HG02763 (cell line): ENCODE results near the gene KRTAP9-6.
"Not testable (repeated sequence)": the region's sequence is repeated elsewhere in the genome, so short reads cannot be mapped to it uniquely, and the experiment has no call there.

Experiments
- ATAC-seq: cut with Tn5 transposase; IDR thresholded peaks from one replicate; pipeline ENCODE4 v1.9.1; 2021; ENCODE audit warnings: mild to moderate bottlenecking, moderate library complexity; ENCODE audit not compliant: unreplicated experiment

Gene KRTAP9-6

GRCh38 chr17:41271323-41271722 is 6.1 kb downstream of the KRTAP9-6 start:
- ATAC-seq, result not testable (repeated sequence)

- ATAC-seq, result no peak
These were observed 6.7 kb downstream of the KRTAP9-6 start for GRCh38 chr17:41271858-41272257.

GRCh38 chr17:41275648-41276190 is 10.5 kb downstream of the KRTAP9-6 start, which contains the start of gene KRTAP9-7:
KRTAP9-7 (plus strand) TSS chr17:41275698; CDS start chr17:41275698, 0 bp downstream.
- not testable (repeated sequence) for ATAC-seq

GRCh38 chr17:41278176-41278955 is 13.2 kb downstream of the KRTAP9-6 start:
- ATAC-seq, result no peak

GRCh38 chr17:41284043-41284442 is 18.9 kb downstream of the KRTAP9-6 start:
- ATAC-seq, result no peak

GRCh38 chr17:41284546-41284945 is 19.4 kb downstream of the KRTAP9-6 start:
- no peak for ATAC-seq

- ATAC-seq, result no peak
These were observed 21.9 kb downstream of the KRTAP9-6 start for GRCh38 chr17:41287050-41287449.

GRCh38 chr17:41294016-41294415 is 28.8 kb downstream of the KRTAP9-6 start:
- no peak for ATAC-seq

- ATAC-seq, result no peak
These were observed 31.7 kb downstream of the KRTAP9-6 start for GRCh38 chr17:41296846-41297245.

- no peak for ATAC-seq
These were observed 33.4 kb downstream of the KRTAP9-6 start for GRCh38 chr17:41298458-41299135.

- no peak for ATAC-seq
These were observed 36.1 kb downstream of the KRTAP9-6 start for GRCh38 chr17:41301204-41301790.

GRCh38 chr17:41301916-41302901 is 37.0 kb downstream of the KRTAP9-6 start, which contains the start of gene KRTAP29-1:
KRTAP29-1 (minus strand) TSS chr17:41302851; CDS start chr17:41302851, 0 bp downstream.
- no peak for ATAC-seq

- ATAC-seq, result no peak
These were observed 37.8 kb downstream of the KRTAP9-6 start for GRCh38 chr17:41302981-41303380.

GRCh38 chr17:41304091-41304490 is 38.9 kb downstream of the KRTAP9-6 start:
- ATAC-seq, result no peak

- ATAC-seq, result no peak
These were observed 42.5 kb downstream of the KRTAP9-6 start for GRCh38 chr17:41307647-41308046.

- no peak for ATAC-seq
These were observed 43.2 kb downstream of the KRTAP9-6 start for GRCh38 chr17:41308251-41308917.

- ATAC-seq, result no peak
These were observed 43.8 kb downstream of the KRTAP9-6 start, which contains the start of gene KRTAP16-1 for GRCh38 chr17:41308918-41309359. KRTAP16-1 (minus strand) TSS chr17:41309309; CDS start chr17:41309253, 56 bp downstream.

- ATAC-seq, result no peak
These were observed 45.9 kb downstream of the KRTAP9-6 start for GRCh38 chr17:41311111-41311510.

GRCh38 chr17:41315204-41315794 is 50.1 kb downstream of the KRTAP9-6 start, which contains the start of gene KRTAP17-1:
KRTAP17-1 (minus strand) TSS chr17:41315710; CDS start chr17:41315650, 60 bp downstream.
- ATAC-seq, result no peak
